Cardiac fibroblast (primary cell): ENCODE data around the gene TMX2.

Experiments used
- DNase-seq, 2 donors: peaks; one replicate each; pipeline versions ENCODE4 v3.0.0 to v3.0.0-alpha.2; 2010; ENCODE audit warnings: low read depth in 2 of 2
- H3K4me3 ChIP-seq, 2 donors: replicated peaks in 1 of 2; 1 replicate in 1 of 2; 2 replicates in 1 of 2; pipeline ENCODE4 v1.5.1; 2011; ENCODE audit warnings: low read depth in 2 of 2, low read length in 2 of 2, mild to moderate bottlenecking in 2 of 2, moderate library complexity in 1 of 2
- TF ChIP-seq, protein P1 (sequence below): IDR thresholded peaks from one replicate; pipeline ENCODE4 v1.5.1; 2011; ENCODE audit warnings: low read depth, mild to moderate bottlenecking, low read length, inconsistent platforms

Gene TMX2

DNA sequence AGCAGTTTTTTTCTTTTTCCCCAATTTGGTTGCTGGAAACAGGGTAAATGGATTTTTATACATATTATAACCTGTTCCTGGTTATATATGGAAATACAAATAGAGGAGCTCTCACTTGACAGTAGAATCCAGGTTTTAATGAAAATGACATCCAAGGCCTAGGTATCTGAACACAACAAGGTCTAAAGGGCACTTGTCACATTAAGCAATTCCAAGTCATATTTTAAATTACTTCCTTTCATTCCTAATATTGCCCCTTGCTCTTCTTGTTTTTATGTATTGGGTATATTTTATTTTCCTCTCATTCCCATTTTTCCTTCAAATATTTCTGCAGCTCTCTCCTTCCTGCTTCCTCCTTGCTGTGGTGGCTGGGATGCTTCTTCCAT lies 76.3 kb downstream of the TMX2 start:
- no peak overlapping the region for H3K4me3 ChIP-seq
- DNase-seq, result no peak
- TF ChIP-seq, protein P1, sequence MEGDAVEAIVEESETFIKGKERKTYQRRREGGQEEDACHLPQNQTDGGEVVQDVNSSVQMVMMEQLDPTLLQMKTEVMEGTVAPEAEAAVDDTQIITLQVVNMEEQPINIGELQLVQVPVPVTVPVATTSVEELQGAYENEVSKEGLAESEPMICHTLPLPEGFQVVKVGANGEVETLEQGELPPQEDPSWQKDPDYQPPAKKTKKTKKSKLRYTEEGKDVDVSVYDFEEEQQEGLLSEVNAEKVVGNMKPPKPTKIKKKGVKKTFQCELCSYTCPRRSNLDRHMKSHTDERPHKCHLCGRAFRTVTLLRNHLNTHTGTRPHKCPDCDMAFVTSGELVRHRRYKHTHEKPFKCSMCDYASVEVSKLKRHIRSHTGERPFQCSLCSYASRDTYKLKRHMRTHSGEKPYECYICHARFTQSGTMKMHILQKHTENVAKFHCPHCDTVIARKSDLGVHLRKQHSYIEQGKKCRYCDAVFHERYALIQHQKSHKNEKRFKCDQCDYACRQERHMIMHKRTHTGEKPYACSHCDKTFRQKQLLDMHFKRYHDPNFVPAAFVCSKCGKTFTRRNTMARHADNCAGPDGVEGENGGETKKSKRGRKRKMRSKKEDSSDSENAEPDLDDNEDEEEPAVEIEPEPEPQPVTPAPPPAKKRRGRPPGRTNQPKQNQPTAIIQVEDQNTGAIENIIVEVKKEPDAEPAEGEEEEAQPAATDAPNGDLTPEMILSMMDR, result no peak
